Activated CD8-positive, alpha-beta T cell treated with anti-CD3 and anti-CD28 coated beads for 36 hours (primary cell): ENCODE results near the gene ITGAX. TPM values are rescaled to one million over a fixed set of nuclear protein-coding genes. Genes with fewer than 3 reads are reported as not detected.

Experiments
- ATAC-seq: fragments of 200-7000 bp; cut with Tn5 transposase; one replicate; pipeline ENCODE4 v1.10.0; 2021; ENCODE audit warnings: mild to moderate bottlenecking, moderate library complexity
- CTCF ChIA-PET: fragments of 350-600 bp; sonication (Branson Sonifier 250); formaldehyde crosslinking; loops from one replicate; lab custom pipeline; 2021; ENCODE audit warnings: antibody characterized with exemption; lab: Charles Lee
- POLR2A ChIA-PET: fragments of 350-600 bp; sonication (Branson Sonifier 250); formaldehyde crosslinking; loops from one replicate; lab custom pipeline; 2021; ENCODE audit warnings: antibody characterized with exemption; lab: Charles Lee
- DNase-seq: peaks from one replicate; pipeline ENCODE4 v3.0.0-alpha.2; 2020
- H3K27ac Mint-ChIP-seq: one replicate; pipeline ENCODE4 v1.8.0; 2021; ENCODE audit warnings: mild to moderate bottlenecking, mixed read lengths
- H3K27me3 Mint-ChIP-seq: one replicate; pipeline ENCODE4 v1.8.0; 2021; ENCODE audit warnings: mixed read lengths
- H3K36me3 Mint-ChIP-seq: one replicate; pipeline ENCODE4 v1.8.0; 2021; ENCODE audit warnings: low read depth, mixed read lengths
- H3K4me1 Mint-ChIP-seq: one replicate; pipeline ENCODE4 v1.8.0; 2021; ENCODE audit warnings: low read depth, mixed read lengths
- H3K4me3 Mint-ChIP-seq: one replicate; pipeline ENCODE4 v1.8.0; 2021; ENCODE audit warnings: mild to moderate bottlenecking, moderate library complexity, mixed read lengths
- H3K9me3 Mint-ChIP-seq: one replicate; pipeline ENCODE4 v1.8.0; 2021; ENCODE audit warnings: mixed read lengths
- CTCF ChIP-seq: fragments of 200-600 bp; IDR thresholded peaks from one replicate; pipeline ENCODE4 v1.8.0; 2022; ENCODE audit warnings: antibody characterized with exemption, mild to moderate bottlenecking
- intact Hi-C: fragments of 100-400 bp; cut with micrococcal nuclease; formaldehyde crosslinking; loops from one replicate; pipeline ENCODE4 v1.10.0; 2022
- total RNA-seq, 2 experiments: library from RNA; stranded (reverse); gene quantifications; one replicate each; pipeline ENCODE4 v1.2.3, GENCODE V29; 2021

ITGAX gene
- total RNA-seq, 2 experiments from 2014 or later, result 4.4 to 5.4 TPM

GRCh38 chr16:31364421-31364820 is 9.4 kb downstream of the ITGAX start:
- intact Hi-C loops, result no loop called here
- no peaks in the 10 kb centered on the region for H3K9me3 Mint-ChIP-seq
- no peak overlapping the region for H3K4me3 Mint-ChIP-seq
- H3K4me1 Mint-ChIP-seq, result peaks cover 14% of the 10 kb centered on the region
- H3K36me3 Mint-ChIP-seq, result no peaks in the 10 kb centered on the region
- no peak for TF ChIP-seq CTCF
- no peaks in the 10 kb centered on the region for H3K27me3 Mint-ChIP-seq
- ChIA-PET POLR2A (no interaction called here), CTCF (no interaction called here)
- ATAC-seq, result peak; percentile 24
- no peak for DNase-seq
- no peak overlapping the region for H3K27ac Mint-ChIP-seq

DNA sequence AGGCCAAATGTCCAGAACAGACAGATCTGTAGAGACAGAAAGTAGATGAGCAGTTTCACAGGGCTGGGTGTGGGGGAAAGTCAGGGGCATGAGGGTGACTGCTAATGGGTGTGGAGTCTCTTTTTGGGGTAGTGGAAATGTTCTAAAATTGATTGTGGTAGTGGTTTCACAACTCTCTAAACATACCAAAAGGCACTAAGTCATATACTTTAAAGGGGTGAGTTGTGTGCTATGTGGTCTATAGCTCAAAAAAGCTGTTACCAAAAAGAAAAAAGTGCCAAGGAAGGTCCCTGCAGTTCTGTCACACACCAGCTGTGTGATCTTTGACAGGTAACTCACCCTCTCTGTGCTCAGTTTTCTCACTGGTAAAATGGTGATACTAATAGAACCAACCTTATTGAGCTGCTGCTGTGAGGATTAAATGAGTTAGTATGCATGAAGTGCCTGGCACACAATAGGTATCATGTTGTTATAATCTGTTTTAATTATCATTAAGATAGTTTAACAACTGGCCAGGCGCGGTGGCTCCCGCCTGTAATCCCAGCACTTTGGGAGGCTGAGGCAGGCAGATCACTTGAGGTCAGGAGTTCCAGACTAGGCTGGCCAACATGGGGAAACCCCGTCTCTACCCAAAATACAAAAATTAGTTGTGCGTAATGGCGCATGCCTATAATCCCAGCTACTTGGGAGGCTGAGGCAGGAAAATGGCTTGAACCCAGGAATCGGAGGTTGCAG is 10.3 kb downstream of the ITGAX start:
- Mint-ChIP-seq H3K4me1 (peaks cover 14% of the 10 kb centered on the region), H3K9me3 (no peaks in the 10 kb centered on the region), H3K27me3 (no peaks in the 10 kb centered on the region), H3K27ac (peak overlapping the region; percentile 49), H3K4me3 (no peak overlapping the region), H3K36me3 (no peaks in the 10 kb centered on the region)
- TF ChIP-seq CTCF, result no peak
- DNase-seq (peak; percentile 43), ATAC-seq (peak; percentile 82)
- ChIA-PET CTCF (interaction anchor here (1.4 kb wide), 1 partner anchor 17 kb away, joined by 4 read pairs; no protein-coding TSS in a partner anchor), POLR2A (interaction anchor here (1.1 kb wide), 1 partner anchor 12 kb away, joined by 3 read pairs; no protein-coding TSS in a partner anchor)
- intact Hi-C loops, result no loop called here

DNA sequence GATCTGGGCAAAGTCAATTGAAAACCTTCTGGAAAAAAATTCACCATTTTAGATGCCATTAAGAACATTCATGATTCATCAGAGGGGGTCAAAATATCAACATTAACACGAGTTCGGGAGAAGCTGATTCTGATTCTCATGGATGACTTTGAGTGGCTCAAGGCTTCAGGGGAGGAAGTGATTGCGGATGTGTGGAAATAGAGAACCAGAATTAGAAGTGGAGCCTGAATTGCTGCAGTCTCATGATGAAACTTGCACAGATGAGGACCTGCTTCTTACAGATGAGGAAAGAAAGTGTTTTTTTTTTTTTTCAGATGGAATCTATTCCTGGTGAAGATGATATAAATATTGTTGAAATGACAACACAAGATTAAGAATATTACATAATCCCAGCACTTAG is 12.9 kb downstream of the ITGAX start:
- ATAC-seq, result no peak

GRCh38 chr16:31371008-31371407 is 16.0 kb downstream of the ITGAX start:
- no peaks in the 10 kb centered on the region for H3K27me3 Mint-ChIP-seq
- peaks cover 5% of the 10 kb centered on the region for H3K9me3 Mint-ChIP-seq
- TF ChIP-seq CTCF, result no peak
- intact Hi-C loops, result no loop called here
- no peak overlapping the region for H3K4me3 Mint-ChIP-seq
- no peak for DNase-seq
- H3K36me3 Mint-ChIP-seq, result no peaks in the 10 kb centered on the region
- POLR2A ChIA-PET, result no interaction called here
- peaks cover 9% of the 10 kb centered on the region for H3K4me1 Mint-ChIP-seq
- no peak overlapping the region for H3K27ac Mint-ChIP-seq
- CTCF ChIA-PET, result interaction anchor here (1.7 kb wide), 1 partner anchor 11 kb away, joined by 5 read pairs; no protein-coding TSS in a partner anchor
- no peak for ATAC-seq

More for the DNA sequence above, 12.9 kb downstream of the ITGAX start:
- H3K4me1 Mint-ChIP-seq, result peaks cover 14% of the 10 kb centered on the region
- no peak for TF ChIP-seq CTCF
- no peaks in the 10 kb centered on the region for H3K36me3 Mint-ChIP-seq
- DNase-seq, result no peak
- POLR2A ChIA-PET, result no interaction called here
- CTCF ChIA-PET, result no interaction called here
- no peaks in the 10 kb centered on the region for H3K27me3 Mint-ChIP-seq
- H3K4me3 Mint-ChIP-seq, result no peak overlapping the region
- H3K9me3 Mint-ChIP-seq, result no peaks in the 10 kb centered on the region
- intact Hi-C loops, result no loop called here
- no peak overlapping the region for H3K27ac Mint-ChIP-seq
